GM21825 (cell line): ENCODE data around the gene DHRS3.
"Not testable (repeated sequence)": the region's sequence is repeated elsewhere in the genome, so short reads cannot be mapped to it uniquely, and the experiment has no call there.

Source experiments
- ATAC-seq: cut with Tn5 transposase; IDR thresholded peaks from one replicate; pipeline ENCODE4 v1.9.1; 2021; ENCODE audit warnings: mild to moderate bottlenecking, moderate library complexity; ENCODE audit not compliant: unreplicated experiment

Gene DHRS3

DNA sequence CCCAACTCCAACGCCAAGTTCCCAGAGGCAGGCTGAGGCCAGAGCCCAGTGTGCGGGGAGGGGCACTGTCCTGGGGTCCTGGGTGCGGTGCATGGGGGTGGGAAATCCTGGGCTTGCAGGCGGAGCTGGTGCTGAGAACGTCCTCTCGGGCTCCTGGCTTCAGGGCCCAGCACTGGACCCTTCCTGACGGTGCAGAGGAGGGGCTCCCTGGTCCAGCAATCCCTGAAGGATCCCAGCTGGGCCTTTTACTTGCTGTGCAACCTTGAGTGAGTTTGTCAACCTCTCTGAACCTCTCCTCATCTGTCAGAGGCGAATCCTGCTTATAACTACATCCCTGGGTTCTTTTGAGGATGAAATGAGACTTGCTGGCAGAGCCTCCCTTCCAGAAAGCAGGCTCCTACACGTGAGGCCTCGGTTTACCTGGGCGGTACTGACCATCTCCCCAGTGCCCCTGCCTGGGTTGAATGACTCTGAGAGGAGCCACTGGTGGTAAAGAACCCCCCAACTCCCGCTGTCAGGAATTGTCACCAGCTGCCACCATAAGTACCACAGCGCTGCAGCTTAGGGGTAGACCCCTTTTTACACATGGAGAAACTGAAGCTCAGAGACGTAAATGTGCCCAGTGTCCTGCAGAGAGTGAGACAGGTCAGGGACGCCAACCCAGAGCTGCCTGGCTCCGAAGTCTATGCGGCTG is 77.3 kb downstream of the DHRS3 start:
- no peak for ATAC-seq

DNA sequence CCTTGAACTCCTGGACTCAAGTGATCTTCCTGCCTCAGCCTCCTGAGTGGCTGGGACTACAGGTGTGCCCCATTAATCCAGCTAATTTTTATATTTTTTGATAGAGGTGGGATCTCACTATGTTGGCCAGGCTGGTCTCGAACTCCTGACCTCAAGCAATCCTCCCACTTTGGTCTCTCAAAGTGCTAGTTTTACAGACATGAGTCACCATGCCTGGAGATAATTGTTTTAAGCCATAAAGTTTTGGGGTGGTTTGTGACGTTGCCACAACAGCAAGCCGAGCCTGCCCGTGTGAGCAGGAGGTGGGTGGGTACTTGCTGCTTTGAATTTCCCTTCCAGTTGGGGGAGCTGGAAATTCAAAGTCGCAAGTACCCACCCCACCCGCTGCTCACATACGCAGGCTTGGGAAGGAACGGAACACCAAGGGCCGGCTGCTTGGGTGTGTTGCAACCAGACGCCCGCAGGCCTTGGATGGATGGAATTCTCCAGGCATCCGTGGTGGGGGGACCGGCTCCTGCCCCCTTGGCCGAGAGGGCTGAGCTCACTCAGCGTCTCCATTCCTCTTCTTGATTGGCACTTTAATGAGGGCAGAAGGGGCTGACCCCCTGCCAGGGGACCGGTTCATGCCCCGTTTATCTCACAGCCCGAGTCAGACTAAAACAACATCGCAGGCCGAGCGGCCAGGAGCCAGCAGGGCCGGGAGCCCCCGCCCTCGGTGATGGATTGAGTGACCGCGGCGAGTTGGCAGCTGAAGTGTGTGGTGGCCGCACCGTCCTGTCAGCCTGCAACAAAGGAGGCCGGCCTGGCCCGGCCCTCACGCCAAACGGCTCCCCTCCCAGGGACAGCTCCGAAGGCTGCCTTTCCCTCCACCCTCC is 78.1 kb downstream of the DHRS3 start:
- no peak for ATAC-seq

DNA sequence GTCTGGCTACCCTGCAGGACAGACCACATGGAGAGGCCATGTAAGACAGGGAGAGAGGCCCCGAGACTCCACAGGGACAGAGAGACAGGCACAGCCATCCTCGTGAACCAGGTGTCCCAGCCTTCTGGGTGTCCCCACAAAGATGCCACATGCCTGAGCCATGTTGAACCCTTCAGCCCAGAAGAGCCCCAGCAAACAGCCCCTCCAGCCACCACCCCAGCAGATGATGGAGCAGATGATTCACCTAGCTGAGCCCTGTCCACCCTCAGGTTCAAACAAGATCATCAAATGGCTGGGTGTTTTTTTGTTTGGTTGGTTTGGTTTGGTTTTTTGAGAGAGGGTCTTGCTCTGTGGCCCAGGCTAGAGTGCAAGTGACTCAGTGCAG is 78.7 kb downstream of the DHRS3 start:
- ATAC-seq: no peak

DNA sequence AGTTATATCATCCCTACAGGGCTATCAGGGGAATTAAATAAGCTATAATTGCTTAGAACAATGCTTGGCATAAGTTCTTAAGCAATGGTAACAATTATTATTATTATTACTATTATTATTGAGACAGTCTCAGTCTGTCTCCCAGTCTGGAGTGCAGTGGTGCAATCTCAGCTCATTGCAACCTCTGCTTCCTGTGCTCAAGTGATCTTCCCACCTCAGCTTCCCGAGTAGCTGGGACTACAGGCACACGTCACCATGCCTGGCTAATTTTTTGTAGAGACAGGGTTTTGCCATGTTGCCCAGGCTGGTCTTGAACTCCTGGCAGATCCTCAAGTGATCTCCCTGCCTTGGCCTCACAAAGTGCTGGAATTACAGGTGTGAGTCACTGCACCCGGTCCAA is 79.5 kb downstream of the DHRS3 start:
- not testable (repeated sequence) for ATAC-seq

DNA sequence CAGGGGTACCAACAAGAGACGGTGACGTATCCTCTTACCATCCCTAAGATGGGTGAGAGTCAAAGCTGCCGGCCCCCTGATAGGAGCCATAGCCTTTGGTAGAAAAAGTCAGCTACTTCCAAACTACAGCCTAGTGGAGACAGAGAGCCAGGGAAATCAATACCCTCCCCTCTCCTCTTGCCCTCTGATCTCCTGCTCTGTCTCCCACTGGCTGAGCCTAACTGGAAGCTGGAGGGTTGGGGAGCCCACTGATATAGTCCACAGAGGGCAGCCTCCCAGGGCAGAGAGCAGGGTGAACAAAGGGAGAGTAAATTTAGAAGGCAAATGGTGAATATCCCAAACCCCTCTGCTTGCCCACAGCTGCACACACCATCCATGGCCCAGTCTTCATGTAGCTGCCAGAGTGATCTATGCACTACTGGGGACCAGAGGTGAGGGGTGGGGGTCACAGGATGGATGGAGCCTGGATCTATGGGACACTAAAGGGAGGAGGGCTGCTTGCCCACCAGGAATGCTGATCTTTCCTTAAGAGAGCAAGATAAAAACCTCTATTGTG is 80.0 kb downstream of the DHRS3 start:
- no peak for ATAC-seq

DNA sequence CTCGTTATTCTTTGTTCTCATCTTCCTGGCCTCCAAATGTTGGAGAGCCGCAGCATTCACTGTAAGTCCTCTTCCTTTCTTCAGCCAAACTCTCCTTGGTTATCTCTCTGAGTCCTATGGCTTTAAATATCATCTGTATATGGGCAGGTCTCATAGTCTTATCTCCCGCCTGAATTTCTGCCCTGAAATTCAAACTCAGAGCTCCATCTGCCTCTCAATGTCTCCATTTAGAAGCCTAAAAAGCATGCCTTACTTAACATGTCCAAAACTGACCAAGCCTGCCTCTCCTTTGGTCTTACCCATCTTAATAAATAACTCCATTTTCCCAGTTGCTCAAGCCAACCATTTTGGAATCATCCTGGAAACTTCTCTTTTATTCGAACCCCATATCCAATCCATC is 80.7 kb downstream of the DHRS3 start:
- no peak for ATAC-seq

DNA sequence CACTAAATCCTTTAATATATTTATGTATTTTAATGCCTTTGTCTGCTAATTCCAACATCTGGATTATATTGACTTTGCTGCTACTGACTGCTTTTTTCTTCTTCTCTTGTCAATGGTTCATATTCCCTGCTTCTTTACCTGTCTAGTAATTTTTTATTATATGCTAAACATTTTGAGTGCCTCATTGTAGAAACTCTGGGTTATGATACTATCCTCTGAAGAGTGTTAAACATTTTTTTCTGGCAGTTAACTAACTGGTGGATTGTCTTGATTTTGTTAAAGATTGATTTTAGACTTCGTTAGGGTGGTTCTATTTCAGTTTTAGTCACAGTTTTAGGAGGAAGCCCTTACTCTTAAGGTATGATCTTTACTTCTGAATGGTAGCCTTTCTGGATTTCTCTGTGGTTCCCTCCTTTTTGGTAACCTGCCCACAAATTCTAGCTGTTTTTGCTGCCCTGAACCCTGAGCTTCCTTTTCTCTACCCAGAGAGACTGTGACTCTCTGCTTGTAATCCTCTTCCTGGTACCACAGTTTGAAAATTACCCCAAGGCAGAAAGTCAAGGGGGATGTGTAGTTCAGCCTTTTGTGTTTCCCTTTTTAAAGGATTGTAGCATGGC is 81.9 kb downstream of the DHRS3 start:
- no peak for ATAC-seq

DNA sequence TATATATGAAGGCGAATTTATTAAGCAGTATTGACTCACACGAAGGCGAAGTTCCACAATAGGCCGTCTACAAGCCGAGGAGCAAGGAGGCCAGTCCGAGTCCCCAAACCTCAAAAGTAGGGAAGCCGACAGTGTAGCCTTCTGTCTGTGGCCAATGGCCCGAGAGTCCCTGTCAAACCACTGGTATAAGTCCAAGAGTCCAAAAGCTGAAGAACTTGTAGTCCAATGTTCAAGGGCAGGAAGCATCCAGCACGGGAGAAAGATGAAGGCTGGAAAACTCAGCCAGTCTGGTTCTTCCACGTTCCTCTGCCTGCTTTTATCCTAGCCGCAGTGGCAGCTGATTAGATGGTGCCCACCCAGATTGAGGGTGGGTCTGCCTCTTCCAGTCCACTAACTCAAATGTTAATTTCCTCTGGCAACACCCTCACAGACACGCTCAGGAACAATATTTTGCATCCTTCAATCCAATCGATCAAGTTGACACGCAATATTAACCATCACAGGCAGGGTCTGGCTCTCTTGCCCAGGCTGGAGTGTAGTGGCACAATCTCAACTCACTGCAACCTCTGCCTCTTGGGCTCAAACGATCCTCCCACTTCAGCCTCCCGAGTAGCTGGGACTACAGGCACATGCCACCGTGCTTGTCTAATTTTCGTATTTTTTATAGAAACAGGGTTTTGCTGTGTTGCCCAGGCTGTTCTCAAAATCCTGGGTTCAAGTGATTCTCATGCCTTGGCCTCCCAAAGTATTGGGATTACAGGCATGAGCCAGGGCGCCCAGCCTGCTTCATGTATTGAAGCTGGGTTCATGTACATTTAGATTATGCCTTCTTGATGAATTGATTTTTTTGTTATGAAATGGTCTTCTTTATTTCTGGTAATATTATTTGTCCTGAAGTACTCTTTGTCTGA is 85.3 kb downstream of the DHRS3 start:
- ATAC-seq: no peak

DNA sequence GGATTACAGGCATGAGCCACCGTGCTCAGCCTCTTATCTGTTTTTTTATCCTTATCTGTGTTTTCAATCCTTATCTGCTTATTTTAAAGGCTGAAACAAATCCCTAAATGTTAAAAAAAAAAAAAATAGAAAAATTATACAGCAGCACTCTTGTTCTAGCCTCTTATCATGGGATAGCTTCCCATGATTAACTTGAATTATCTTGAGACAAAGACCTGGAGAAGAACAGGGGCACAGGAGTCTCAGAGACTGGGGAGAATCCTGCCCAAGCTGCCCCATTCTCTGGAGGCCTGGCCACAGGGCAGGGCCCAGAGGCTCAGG is 86.9 kb downstream of the DHRS3 start:
- no peak for ATAC-seq

DNA sequence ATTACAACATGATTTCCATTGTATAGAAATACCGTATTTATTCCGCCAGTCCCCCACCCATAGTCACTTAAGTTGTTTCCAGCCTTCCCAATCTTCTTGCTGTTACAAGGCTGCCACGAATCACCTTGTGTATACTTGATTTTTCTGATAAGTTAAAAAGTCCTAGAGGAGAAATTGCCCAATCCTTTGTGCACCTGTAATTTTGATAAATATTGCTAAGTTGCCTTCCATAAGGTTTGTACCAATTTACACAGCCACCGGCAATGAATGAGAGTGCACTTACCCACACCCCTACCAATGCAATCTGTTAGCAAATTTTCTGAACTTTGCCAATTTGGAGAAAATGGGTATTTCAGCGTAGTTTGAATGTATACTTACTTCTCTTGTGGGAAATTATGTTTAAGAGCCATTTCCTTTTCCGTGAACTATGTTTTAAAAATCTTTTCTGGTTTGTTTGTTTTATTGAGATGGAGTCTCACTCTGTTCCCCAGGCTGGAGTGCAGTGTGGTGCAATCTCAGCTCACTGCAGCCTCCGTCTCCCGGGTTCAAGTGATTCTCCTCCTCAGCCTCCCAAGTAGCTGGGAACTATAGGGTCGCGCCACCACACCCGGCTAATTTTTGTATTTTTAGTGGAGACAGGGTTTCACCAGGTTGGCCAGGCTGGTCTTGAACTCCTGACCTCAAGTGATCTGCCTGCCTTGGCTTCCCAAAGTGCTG is 87.4 kb downstream of the DHRS3 start:
- no peak for ATAC-seq

DNA sequence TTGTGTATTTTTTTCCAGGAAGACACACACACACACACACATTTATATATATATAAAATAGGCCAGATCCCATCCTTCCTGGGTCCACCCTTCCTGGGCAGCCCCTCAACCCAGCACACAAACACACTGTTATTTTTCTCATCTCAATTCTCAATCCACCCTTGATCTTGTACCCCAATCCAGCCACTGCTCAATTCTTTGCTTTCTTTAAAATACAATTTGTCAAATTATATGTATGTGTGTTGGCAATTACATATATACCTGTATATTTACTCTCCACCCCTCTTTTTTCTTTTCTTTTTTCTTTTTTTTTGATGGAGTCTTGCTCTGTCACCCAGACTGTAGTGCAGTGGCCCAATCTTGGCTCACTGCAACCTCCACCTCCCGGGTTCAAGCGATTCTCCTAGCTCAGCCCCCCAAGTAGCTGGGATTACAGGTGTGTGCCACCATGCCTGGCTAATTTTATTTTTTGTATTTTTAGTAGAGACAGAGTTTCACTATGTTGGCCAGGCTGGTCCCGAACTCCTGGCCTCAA is 88.3 kb downstream of the DHRS3 start:
- no peak for ATAC-seq

DNA sequence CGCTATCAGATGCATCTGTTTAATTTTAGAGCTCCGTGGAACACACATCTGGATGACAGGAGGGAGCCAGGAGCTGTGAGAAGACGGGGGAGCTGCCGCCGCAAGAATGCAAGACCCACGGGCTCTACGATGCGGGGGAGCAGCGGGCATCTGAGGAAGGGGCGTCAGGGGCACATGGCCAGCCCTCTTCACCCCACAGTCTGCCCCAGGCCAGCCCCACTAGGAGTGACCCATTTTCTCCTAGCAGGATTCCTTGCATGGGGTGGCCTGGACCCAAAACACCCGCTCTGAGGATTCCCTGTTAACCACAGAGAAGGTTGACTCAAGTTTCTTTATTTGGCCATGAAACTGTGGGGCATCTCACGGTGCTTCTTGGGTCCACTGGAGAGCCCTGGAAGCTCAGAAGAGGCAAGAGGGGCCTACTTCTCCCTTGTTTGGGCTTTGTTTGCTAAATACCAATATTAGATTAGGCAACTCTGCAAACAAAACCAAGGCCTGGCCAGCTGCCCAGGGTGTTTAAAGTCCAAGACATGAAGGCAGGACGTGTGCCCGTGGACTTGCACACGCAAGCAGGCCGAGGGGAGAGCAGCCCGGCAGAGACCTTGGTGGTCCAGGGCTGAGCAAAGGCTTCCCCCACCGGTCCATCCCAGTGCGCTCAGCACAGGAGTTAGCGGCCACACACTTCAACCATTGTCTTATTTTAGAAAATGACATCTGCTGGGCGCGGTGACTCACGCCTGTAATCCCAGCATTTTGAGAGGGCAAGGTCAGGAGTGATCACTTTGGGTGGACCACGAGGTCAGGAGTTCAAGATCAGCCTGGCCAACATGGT is 89.8 kb downstream of the DHRS3 start:
- no peak for ATAC-seq

DNA sequence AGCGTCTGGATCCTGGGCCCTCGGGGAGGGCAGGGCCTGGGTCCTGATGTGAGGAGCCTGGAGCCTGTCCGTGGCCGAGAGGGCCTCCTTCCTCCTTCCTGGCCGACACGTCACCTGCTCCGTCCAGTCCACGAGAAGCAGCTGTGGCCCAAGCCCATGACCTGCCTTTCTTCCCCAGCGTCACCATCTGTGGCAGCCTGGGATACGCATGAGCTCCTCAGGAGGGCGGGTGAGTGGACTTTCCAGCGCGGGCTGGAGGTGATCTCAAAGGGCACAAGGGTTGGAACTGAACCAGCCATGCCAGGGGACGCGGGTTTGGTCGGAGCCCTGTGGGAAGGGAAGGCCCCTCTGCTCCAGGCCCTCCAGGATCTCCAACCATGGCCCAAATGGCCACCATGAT is 90.4 kb downstream of the DHRS3 start:
- ATAC-seq: no peak

DNA sequence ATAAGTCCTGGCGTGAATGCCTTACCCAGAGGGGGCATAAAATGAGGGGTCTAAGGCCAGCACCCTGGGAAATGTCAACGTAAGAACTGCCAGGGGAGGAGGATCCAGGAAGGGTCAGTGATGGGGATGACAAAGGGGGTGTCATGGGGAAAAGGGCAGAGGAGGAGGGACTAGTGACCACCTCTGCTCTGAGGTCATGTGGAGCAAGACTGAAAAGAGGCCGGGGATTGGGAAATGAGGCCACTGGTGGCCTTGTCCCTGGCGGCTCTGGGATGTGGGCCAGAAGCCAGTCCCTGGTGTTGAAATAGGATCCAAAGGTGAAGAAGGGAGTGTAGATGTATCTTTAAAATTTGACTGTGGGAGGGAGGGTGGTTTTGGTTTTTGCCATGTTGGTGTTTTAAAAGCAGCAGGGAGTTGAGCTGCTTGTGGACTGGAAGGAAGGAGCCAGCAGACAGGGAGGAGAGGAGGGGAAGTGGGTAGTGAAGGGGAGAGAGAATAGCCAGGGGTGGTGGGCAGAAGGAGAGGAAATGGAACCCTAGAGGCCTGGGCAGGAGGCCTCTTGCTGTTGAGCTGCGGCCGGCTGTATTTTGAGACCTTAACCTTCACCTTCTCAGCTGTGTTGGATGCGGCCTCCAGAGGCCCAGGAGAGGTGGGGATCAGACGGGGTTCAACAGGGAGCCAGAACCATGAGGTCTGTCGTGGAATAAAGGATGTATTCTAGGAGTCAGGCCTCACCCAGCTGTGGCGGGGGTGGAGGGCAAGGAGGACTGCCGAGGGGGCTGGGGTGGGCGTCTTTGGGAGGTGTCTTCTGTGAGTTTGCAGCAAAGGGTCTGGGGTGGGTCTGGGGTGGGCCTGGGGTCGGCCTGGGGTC is 92.5 kb downstream of the DHRS3 start:
- no peak for ATAC-seq

DNA sequence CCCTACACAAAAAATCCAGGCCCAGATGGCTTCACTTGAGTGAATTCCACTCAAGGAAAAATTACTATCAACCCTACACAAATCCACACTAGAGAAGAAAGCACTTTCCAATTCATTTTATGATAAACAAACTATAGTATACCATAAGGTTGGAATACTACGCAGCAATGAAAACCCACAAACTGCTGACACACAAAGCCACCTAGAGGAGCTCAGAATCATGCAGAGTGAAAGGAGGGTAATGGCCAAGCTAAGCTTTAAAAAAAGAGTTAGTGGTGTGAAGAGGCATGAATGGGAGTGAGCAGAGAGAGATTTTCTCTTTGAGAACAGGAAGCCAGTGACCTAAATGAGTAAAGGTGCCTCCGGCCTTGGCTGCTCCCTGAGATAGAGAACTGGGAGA is 93.7 kb downstream of the DHRS3 start:
- no peak for ATAC-seq

DNA sequence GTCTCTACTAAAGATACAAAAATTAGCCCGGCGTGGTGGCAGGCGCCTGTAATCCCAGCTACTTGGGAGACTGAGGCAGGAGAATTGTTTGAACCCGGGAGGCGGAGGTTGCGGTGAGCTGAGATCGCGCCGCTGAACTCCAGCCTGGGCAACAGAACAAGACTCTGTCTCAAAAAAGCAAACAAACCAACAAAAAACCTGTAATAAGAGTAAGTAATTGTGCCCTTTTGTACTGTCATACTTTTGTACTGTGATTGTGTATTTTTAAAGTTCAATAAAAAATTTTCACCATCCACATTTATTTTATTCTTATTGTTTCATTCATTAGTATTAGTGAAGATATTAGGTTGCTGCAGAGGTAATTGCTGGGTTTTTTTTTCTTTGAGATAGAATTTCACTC is 95.2 kb downstream of the DHRS3 start:
- not testable (repeated sequence) for ATAC-seq

DNA sequence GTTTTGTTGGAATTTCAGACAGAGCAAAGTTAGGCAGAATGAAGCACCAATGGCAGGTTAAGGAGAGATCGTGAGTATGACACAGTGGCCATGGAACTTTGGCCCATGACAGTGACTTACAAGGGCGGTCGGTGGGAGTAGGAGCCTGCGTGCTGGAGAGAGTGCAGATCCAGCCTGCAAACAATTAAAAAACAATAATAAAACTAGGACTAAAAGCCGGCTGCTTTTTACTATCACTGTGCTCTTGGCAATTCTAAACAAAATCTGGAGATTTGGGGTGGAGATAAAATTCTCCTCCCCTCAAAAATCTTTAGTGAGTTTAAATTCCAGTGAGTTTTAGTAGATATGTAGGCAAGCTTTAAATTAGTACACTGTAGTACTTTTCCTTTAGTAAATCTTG is 96.9 kb downstream of the DHRS3 start:
- ATAC-seq: no peak
